ENCODE data around the gene INHA. TPM values are rescaled to one million over a fixed set of nuclear protein-coding genes. Genes with fewer than 3 reads are reported as not detected.

Gene INHA
- total RNA-seq, 4 donors from 2014 or later = 0.34 to 3.5 (median 1.5) TPM; not detected in 1

DNA sequence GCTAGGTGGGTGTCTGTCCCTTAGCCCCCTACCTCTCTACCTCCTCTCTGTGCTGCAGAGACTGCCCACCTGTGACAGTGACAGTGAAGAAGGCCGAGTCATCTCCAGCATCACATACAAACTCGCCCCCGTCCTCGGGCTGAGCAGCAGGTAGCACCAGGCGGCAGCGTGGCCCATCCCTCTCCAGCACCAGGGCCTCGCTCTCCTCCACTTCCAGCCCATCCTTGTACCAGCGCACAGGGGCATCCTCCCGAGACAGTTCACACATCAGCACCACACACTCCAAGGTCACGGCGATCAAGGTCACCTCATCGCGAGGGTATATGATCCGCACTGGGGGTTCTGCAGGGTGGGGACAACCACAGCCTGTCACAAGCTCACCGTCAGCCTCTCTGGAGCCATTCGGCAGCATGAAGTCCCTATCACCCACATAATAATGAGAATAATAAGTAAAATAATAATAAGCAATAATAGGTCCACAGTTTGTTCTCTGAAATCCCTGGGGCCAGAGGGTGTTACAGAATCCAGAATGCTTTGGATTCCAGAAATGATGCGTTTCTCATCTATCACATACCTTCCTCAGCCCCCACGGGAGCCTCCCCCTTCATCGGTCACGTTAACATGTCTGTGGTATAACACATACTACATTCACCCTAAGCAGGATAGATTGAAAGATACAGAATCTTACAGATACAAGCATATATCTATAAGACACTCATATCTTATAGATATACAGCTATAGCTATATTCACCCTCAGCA is 12.8 kb upstream of the INHA start:
- no peak overlapping the region for H3K27ac ChIP-seq
- no peaks in the 10 kb centered on the region for H3K4me1 ChIP-seq
- H3K9me3 ChIP-seq = no peaks in the 10 kb centered on the region
- H3K36me3 ChIP-seq = peaks cover 9% of the 10 kb centered on the region
- no peak overlapping the region for H3K4me3 ChIP-seq
- no peaks in the 10 kb centered on the region for H3K27me3 ChIP-seq
- DNase-seq (ENCODE audit: low spot score in 2 of 2) = peak in 1 of 2 donors; percentile 46
- WGBS = 80% methylated on average over 11 of the region's 20 CpGs
- TF ChIP-seq, protein P1, sequence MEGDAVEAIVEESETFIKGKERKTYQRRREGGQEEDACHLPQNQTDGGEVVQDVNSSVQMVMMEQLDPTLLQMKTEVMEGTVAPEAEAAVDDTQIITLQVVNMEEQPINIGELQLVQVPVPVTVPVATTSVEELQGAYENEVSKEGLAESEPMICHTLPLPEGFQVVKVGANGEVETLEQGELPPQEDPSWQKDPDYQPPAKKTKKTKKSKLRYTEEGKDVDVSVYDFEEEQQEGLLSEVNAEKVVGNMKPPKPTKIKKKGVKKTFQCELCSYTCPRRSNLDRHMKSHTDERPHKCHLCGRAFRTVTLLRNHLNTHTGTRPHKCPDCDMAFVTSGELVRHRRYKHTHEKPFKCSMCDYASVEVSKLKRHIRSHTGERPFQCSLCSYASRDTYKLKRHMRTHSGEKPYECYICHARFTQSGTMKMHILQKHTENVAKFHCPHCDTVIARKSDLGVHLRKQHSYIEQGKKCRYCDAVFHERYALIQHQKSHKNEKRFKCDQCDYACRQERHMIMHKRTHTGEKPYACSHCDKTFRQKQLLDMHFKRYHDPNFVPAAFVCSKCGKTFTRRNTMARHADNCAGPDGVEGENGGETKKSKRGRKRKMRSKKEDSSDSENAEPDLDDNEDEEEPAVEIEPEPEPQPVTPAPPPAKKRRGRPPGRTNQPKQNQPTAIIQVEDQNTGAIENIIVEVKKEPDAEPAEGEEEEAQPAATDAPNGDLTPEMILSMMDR (IDR thresholded peaks at IDR 0.05) = no peak
- TF ChIP-seq POLR2A (IDR thresholded peaks at IDR 0.05) = no peak

DNA sequence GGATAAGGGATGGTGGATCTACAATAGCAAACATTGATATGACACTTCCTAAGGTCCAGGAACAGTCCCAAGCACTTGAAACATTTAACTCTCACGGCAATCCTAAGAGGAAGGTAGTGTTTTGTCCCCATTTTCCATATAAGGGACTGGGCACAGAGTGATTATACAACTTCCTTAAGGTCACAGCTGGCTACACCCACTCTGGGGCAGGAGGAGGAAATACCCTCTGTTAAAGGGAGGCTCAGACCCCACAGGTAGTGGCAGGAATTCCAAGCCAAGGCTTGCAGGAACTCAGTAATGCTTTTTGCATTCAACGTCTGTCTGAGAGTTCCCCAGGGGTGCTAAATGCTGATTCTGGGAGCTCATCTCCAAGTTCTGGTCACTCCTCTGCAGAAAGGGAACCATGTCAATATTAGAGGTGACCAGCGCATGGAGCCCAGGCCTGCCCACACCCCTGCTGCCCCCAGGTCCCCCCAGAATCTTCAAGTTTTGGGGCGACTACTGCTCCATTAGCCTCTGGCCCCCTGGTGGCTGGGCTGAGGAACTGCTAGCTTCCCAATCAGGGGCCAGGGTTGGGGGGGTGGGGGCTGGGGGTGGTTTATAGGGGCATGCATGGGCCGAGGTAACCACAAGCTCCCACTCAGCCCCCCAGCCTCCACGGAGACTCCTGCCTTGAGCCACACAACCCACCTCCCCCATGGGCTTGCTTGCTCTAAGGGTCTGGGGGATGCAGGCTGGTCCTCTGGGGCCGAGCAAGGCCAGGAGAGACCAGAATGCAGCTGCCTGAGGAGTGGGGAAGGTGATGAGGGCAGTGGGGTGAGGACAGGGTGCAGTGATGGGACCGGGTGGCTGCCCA is 11.8 kb upstream of the INHA start:
- peak in 1 of 2 donors; percentile 45 for DNase-seq (ENCODE audit: low spot score in 2 of 2)
- Histone ChIP-seq H3K9me3 (no peaks in the 10 kb centered on the region), H3K36me3 (peaks cover 16% of the 10 kb centered on the region), H3K4me1 (no peaks in the 10 kb centered on the region), H3K27ac (no peak overlapping the region), H3K4me3 (no peak overlapping the region), H3K27me3 (no peaks in the 10 kb centered on the region)
- WGBS = 41% methylated on average over 7 of the region's 8 CpGs
- TF ChIP-seq, protein P1 (IDR thresholded peaks at IDR 0.05) = peak in 1 of 2 donors; percentile 89
- no peak for TF ChIP-seq EP300 (IDR thresholded peaks at IDR 0.05)

DNA sequence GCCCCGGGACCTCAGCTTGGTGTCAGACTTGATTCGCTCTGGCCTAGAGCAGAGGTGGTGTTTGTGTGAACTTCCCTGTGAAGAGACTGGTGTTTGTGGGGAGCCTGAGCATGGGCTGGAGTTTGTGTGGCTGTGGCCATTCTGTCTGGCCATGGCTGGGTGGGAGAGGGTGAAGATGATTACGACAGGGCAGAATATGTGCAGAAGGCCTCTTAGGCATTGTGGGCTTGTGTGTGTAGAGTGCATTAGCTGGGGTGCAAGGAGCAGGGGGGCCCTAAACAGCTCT is 11.3 kb upstream of the INHA start:
- TF ChIP-seq, protein P1 (IDR thresholded peaks at IDR 0.05) = no peak
- TF ChIP-seq POLR2A (IDR thresholded peaks at IDR 0.05) (no peak), EP300 (IDR thresholded peaks at IDR 0.05) (no peak), POLR2AphosphoS5 (IDR thresholded peaks at IDR 0.05) (no peak)
- Histone ChIP-seq H3K9me3 (no peaks in the 10 kb centered on the region), H3K4me3 (no peak overlapping the region), H3K4me1 (no peaks in the 10 kb centered on the region), H3K36me3 (peaks cover 19% of the 10 kb centered on the region), H3K27ac (no peak overlapping the region), H3K27me3 (no peaks in the 10 kb centered on the region)
- 86% methylated on average over 3 of the region's 3 CpGs for WGBS
- no peak for DNase-seq (ENCODE audit: low spot score in 2 of 2)

DNA sequence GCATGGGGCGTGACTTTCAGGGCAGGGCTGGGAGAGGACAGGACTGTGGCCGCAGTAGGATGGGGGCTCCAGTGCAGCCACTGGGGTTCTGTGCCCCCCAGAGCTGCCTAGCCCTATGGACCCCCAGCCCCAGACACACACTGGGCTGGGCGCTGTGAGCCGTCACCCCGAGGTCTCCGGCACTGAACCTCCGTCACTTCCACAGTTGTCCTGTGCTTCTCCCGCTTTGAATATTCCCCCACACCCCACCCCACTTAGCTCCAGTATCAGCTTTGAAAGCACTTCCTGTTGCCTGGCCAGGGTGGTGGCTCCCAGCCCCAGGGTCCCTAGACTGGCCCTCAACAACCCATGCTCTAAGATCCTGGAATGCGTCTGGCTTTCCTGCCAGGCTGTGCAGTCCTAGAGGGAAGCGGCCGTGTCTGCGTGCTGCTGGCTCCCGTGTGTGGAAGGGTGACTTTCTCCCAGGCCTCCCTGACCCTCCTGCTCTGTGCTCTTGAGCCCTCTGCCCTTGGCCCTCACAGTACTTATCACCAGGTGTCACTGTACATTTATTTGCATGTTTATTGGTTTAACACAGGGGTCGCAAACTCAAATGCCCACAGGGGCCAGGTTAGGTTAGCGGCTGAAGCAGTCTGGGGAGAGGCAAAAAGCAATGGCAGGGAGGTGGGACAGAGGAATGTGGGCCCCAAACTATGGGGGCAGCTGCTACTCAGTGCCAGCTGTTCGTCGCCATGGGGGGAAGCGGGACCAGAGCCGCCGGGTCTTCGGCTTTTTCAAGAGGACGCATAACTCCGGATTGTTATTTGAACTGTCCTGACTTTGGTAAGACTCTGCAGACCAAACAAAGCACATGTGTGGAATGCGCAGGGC is 10.7 kb upstream of the INHA start:
- WGBS = 80% methylated on average over 24 of the region's 24 CpGs
- TF ChIP-seq POLR2A (IDR thresholded peaks at IDR 0.05) (no peak), POLR2AphosphoS5 (IDR thresholded peaks at IDR 0.05) (no peak), EP300 (IDR thresholded peaks at IDR 0.05) (no peak)
- TF ChIP-seq, protein P1 (IDR thresholded peaks at IDR 0.05) = no peak

More for the DNA sequence above, 10.7 kb upstream of the INHA start:
- no peak overlapping the region for H3K27ac ChIP-seq
- no peak overlapping the region for H3K4me3 ChIP-seq
- peak in 1 of 2 donors; percentile 35 for DNase-seq (ENCODE audit: low spot score in 2 of 2)
- H3K4me1 ChIP-seq = no peaks in the 10 kb centered on the region
- no peaks in the 10 kb centered on the region for H3K27me3 ChIP-seq
- H3K36me3 ChIP-seq = peaks cover 18% of the 10 kb centered on the region
- H3K9me3 ChIP-seq = no peaks in the 10 kb centered on the region
